ENCODE measurements around the gene C6orf62. TPM values are rescaled to one million over a fixed set of nuclear protein-coding genes. Genes with fewer than 3 reads are reported as not detected.
A peak's percentile ranks its signal among the peaks of the same experiment; 100 is the strongest.

Gene C6orf62
- polyA plus RNA-seq, 3 donors: 45.5 to 78.8 (median 55.4) TPM

DNA sequence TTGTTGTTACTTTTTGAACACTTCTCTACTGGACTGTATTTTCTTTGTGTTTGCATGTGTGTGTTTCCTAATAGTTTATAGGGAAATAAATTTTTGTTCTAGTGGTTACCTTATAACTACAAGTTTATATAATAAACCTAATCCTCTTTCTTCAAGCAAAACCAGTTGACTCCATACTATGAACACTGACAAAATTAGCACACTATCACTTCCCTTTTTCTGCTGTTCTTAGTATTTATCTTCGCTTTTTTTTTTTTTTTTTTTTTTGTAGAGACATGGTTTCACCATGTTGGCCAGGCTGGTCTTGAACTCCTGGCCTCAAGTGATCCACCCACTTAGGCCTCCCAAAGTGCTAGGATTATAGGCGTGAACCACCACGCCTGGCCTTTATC, 25.0 kb upstream of the C6orf62 start:
- Mint-ChIP-seq H3K9me3 (peaks cover 0 to 4% (median 0%) of the 10 kb centered on the region in 7 donors), H3K4me3 (peak overlapping the region; percentile 20 to 60), H3K27ac (peak overlapping the region; percentile 92 to 99 (median 95)), H3K4me1 (peaks cover 53% of the 10 kb centered on the region), H3K36me3 (no peaks in the 10 kb centered on the region), H3K27me3 (ENCODE audit: low read depth in 3 of 3) (no peaks in the 10 kb centered on the region)
- peaks cover 58 to 60% of the 10 kb centered on the region in 2 donors for H3K4me1 ChIP-seq (ENCODE audit: control insufficient read depth in 1 of 2, insufficient read depth in 2 of 2, low read length in 2 of 2)
- H3K79me2 ChIP-seq (ENCODE audit: insufficient read depth, low read length): no peaks in the 10 kb centered on the region
- no peaks in the 10 kb centered on the region for H3K27me3 ChIP-seq (ENCODE audit: control insufficient read depth in 2 of 2, insufficient read depth in 2 of 2, low read length in 2 of 2)
- peak overlapping the region in 1 of 3 experiments; percentile 58 for H3K4me3 ChIP-seq (replicated peaks in 1 of 3; ENCODE audit: low read depth in 2 of 3, low read length in 3 of 3)
- peak; percentile 56 to 83 (median 63) for DNase-seq
- H3K27ac ChIP-seq (ENCODE audit: low read depth in 1 of 2, low read length in 2 of 2): peak overlapping the region; percentile 78 to 99
- H3K4me2 ChIP-seq (replicated peaks; ENCODE audit: extremely low read depth, low read length, poor library complexity, severe bottlenecking): peak overlapping the region; percentile 62
- no peak overlapping the region for H2AFZ ChIP-seq (ENCODE audit: insufficient read depth, low read depth, low read length, poor library complexity, severe bottlenecking)
- no CpG with 5 or more reads among the region's 3 CpGs for WGBS (ENCODE audit: insufficient coverage)
- H3K36me3 ChIP-seq (replicated peaks in 1 of 2; ENCODE audit: control insufficient read depth in 1 of 2, insufficient read depth in 2 of 2, low read length in 2 of 2): no peaks in the 10 kb centered on the region
- TF ChIP-seq CTCF (IDR thresholded peaks at IDR 0.05): no peak
- intact Hi-C loops (cut with micrococcal nuclease): loop anchor here in 1 of 2 donors (2.0 kb wide), 1 partner anchor 23 kb away; no protein-coding TSS in a partner anchor
- H3K9ac ChIP-seq (ENCODE audit: insufficient read depth, low read length, poor library complexity, severe bottlenecking): peak overlapping the region; percentile 72
- no peaks in the 10 kb centered on the region for H3K9me3 ChIP-seq (replicated peaks in 1 of 2; ENCODE audit: control insufficient read depth in 1 of 2, insufficient read depth in 1 of 2, low read length in 2 of 2)
- H4K20me1 ChIP-seq (ENCODE audit: insufficient read depth, low read length): no peaks in the 10 kb centered on the region

DNA sequence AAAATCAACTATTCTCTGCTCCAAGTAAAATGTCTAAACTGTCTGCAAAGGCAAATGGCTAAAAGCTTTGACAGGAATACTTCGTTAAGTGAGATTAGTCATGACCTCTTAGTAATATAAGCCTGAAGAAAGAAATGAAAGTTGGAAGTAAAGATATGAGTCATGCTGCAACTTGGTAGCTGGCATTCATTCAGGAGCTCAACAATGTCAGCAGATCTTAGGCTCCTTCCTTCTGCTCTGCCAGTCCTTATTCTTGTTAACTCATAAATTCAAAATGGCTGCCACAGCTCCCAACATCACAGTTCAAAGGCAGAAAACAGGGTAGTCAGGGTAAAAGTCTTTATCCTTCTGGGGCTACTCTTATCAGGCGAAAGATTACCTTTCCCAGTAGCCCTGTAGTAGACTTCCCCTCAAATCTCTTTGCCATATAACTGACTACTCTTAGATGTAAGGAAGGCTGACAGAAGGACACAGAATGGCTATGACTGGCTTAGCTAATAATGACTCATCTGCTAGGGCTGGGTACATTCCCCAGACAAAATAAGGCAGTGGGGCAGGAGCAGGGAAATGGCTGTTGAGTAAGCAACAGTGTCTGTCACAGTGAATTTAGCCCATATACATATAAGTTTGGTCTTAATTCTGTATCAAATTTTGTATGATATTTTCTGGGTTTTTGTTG, 24.4 kb upstream of the C6orf62 start:
- H3K36me3 Mint-ChIP-seq: no peaks in the 10 kb centered on the region
- WGBS (ENCODE audit: insufficient coverage): 0% methylated on average over 1 of the region's 2 CpGs
- H3K4me3 ChIP-seq (replicated peaks in 1 of 3; ENCODE audit: low read depth in 2 of 3, low read length in 3 of 3): peak overlapping the region in 2 of 3 experiments; percentile 8 to 58
- H3K27ac ChIP-seq (ENCODE audit: low read depth in 1 of 2, low read length in 2 of 2): peak overlapping the region; percentile 78 to 99
- intact Hi-C loops (cut with micrococcal nuclease): loop anchor here in 1 of 2 donors (2.0 kb wide), 1 partner anchor 23 kb away; no protein-coding TSS in a partner anchor
- no peaks in the 10 kb centered on the region for H4K20me1 ChIP-seq (ENCODE audit: insufficient read depth, low read length)
- H2AFZ ChIP-seq (ENCODE audit: insufficient read depth, low read depth, low read length, poor library complexity, severe bottlenecking): peak overlapping the region; percentile 31
- peak overlapping the region; percentile 62 for H3K4me2 ChIP-seq (replicated peaks; ENCODE audit: extremely low read depth, low read length, poor library complexity, severe bottlenecking)
- H3K9me3 Mint-ChIP-seq: peaks cover 0 to 4% (median 0%) of the 10 kb centered on the region in 7 donors
- H3K27ac Mint-ChIP-seq: peak overlapping the region; percentile 92 to 99 (median 95)
- peak; percentile 88 to 97 (median 95) for DNase-seq
- no peaks in the 10 kb centered on the region for H3K27me3 Mint-ChIP-seq (ENCODE audit: low read depth in 3 of 3)
- H3K9me3 ChIP-seq (replicated peaks in 1 of 2; ENCODE audit: control insufficient read depth in 1 of 2, insufficient read depth in 1 of 2, low read length in 2 of 2): no peaks in the 10 kb centered on the region
- H3K4me3 Mint-ChIP-seq: peak overlapping the region; percentile 25 to 71
- no peak for TF ChIP-seq CTCF (IDR thresholded peaks at IDR 0.05)
- H3K4me1 Mint-ChIP-seq: peaks cover 55% of the 10 kb centered on the region
- no peaks in the 10 kb centered on the region for H3K27me3 ChIP-seq (ENCODE audit: control insufficient read depth in 2 of 2, insufficient read depth in 2 of 2, low read length in 2 of 2)
- H3K36me3 ChIP-seq (replicated peaks in 1 of 2; ENCODE audit: control insufficient read depth in 1 of 2, insufficient read depth in 2 of 2, low read length in 2 of 2): no peaks in the 10 kb centered on the region
- H3K4me1 ChIP-seq (ENCODE audit: control insufficient read depth in 1 of 2, insufficient read depth in 2 of 2, low read length in 2 of 2): peaks cover 58 to 59% of the 10 kb centered on the region in 2 donors
- peak overlapping the region; percentile 72 for H3K9ac ChIP-seq (ENCODE audit: insufficient read depth, low read length, poor library complexity, severe bottlenecking)
- no peaks in the 10 kb centered on the region for H3K79me2 ChIP-seq (ENCODE audit: insufficient read depth, low read length)
